SU-DHL-6 (cell line): ENCODE results near the gene TMEM178A.

Source experiments
- EZH2phosphoT487 ChIP-seq: fragments of 200-600 bp; sonication (generic), shearing (Covaris generic); conservative IDR thresholded peaks from 2 replicates; pipeline ENCODE4 v1.6.1; 2018; ENCODE audit warnings: mild to moderate bottlenecking, antibody characterized with exemption, low read length, moderate library complexity, mixed read lengths
- TF ChIP-seq, protein P1 (sequence below): fragments of 200-600 bp; sonication (generic); IDR thresholded peaks from one replicate; pipeline ENCODE4 v1.5.1; 2017; ENCODE audit warnings: antibody characterized with exemption, mild to moderate bottlenecking, low read length, moderate library complexity; ENCODE audit not compliant: insufficient read depth, poor library complexity, severe bottlenecking

DNA sequence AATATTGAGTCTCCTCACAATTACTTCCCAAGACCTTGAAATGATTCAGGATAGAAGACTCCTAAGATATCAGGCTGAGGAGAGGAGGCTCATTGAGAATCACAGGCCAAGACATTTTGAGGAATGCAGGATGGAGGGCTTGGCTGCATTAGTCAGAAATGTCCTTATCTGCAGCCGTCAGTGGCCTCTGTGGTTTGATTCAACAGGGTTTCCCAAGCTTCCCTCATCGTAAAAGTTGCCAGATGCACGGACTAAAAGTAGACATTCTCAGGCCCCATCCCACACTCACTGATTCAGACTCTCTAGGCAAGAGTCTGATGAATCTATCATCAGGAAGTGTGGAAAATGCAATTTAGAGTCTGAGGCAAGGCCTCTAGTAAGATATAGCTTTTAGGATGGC is 34.0 kb upstream of the TMEM178A start:
- TF ChIP-seq, protein P1, sequence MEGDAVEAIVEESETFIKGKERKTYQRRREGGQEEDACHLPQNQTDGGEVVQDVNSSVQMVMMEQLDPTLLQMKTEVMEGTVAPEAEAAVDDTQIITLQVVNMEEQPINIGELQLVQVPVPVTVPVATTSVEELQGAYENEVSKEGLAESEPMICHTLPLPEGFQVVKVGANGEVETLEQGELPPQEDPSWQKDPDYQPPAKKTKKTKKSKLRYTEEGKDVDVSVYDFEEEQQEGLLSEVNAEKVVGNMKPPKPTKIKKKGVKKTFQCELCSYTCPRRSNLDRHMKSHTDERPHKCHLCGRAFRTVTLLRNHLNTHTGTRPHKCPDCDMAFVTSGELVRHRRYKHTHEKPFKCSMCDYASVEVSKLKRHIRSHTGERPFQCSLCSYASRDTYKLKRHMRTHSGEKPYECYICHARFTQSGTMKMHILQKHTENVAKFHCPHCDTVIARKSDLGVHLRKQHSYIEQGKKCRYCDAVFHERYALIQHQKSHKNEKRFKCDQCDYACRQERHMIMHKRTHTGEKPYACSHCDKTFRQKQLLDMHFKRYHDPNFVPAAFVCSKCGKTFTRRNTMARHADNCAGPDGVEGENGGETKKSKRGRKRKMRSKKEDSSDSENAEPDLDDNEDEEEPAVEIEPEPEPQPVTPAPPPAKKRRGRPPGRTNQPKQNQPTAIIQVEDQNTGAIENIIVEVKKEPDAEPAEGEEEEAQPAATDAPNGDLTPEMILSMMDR = no peak
- no peak for TF ChIP-seq EZH2phosphoT487
